ENCODE data around the gene TFG. TPM values are rescaled to one million over a fixed set of nuclear protein-coding genes. Genes with fewer than 3 reads are reported as not detected.
A peak's percentile ranks its signal among the peaks of the same experiment; 100 is the strongest.

TFG gene
- total and polyA plus RNA-seq, 9 of the 15 experiments (the other 6 are each of a cell fraction or from before 2014, with no cell fraction given), result 31.8 to 143 (median 57.8) TPM

DNA sequence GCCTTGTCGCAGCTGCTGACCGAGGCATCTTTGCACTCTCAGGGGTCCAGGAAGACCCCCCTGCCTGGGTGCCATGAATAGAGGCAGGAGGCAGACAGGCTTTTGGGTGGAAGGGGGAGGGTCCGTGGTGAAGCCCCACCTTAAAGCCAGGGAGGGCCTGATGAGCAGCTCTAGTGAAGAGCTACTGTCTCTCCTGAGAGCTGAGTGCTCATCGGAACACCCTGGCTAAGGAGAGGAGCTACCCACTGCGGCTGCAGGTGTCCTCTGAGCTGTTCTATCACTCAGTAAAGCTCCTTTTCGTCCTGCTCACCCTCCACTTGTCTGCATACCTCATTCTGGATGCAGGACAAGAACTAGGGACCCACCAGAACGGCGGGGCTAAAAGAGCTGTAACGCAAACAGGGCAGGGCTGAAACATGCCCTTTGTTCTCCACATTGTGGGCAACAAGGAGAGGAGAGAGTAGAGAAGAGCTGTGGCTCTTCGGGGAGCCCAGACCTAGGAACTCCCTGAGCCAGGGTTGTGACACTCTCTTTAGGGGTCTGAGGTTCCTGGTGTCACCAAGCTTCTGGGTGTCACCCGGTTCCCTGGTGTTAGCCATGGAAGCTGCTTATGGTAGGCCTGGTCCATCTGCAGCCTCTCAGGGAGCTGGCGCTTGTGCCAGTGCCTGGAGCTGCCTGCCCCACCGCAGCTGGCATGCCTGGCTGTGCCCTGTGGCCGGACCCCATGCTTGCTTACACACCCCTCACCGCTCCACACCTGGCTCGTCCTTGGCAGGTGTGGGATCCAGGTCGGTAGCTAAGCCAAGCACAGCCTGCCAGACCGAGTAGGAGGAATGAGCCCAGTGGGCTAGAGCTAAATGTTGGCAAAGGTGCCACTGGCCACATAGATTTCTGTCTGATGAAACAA lies 26.2 kb upstream of the TFG start:
- ATAC-seq, result peak; percentile 63
- Histone ChIP-seq H3K4me1 (replicated peaks in 1 of 2; ENCODE audit: control insufficient read depth in 2 of 2, insufficient read depth in 2 of 2, low read length in 2 of 2) (peaks cover 0 to 5% of the 10 kb centered on the region in 2 experiments; a peak in 2 of 5 replicates), H4K20me1 (replicated peaks; ENCODE audit: control insufficient read depth, insufficient read depth, low read length) (no peaks in the 10 kb centered on the region), H3K4me3 (no peak overlapping the region), H3K9ac (ENCODE audit: insufficient read depth in 1 of 2, low read depth in 2 of 2, low read length in 2 of 2) (no peak overlapping the region; a peak in 1 of 4 replicates), H3K27ac (ENCODE audit: extremely low read depth, low read depth, low read length) (no peak overlapping the region), H3K4me2 (ENCODE audit: insufficient read depth, low read length) (no peak overlapping the region), H3K9me3 (replicated peaks; ENCODE audit: control insufficient read depth, insufficient read depth, low read depth, low read length) (no peaks in the 10 kb centered on the region), H3K79me2 (ENCODE audit: control insufficient read depth, insufficient read depth, low read length) (no peaks in the 10 kb centered on the region), H2AFZ (ENCODE audit: low read depth, low read length) (0 out of 2 replicates have a peak overlapping the region, but pooled peaks have one; percentile 50), H3K9me1 (ENCODE audit: control insufficient read depth, insufficient read depth, low read length) (no peaks in the 10 kb centered on the region), H3K27me3 (ENCODE audit: control insufficient read depth in 2 of 2, insufficient read depth in 2 of 2, low read length in 2 of 2) (no peaks in the 10 kb centered on the region), H3K36me3 (ENCODE audit: control insufficient read depth, insufficient read depth, low read length) (no peaks in the 10 kb centered on the region)
- CTCF ChIA-PET (ENCODE audit: low intra/inter-chr PET ratio), result no interaction called here
- FAIRE-seq, result no peak
- no TSS peak for BruUV-seq (replicated peaks)
- WGBS (ENCODE audit: insufficient coverage, low coverage, missing lambda C conversion rate), result 49% methylated on average over 15 of the region's 18 CpGs
- intact Hi-C loops (cut with micrococcal nuclease), result no loop called here
- no peak for DNase-seq (ENCODE audit: extremely low read depth in 1 of 4, low spot score in 3 of 4)
- POLR2A ChIA-PET, result interaction anchor here (0.6 to 2.5 kb wide), 3 partner anchors 14 to 27 kb away, joined by 3 to 9 read pairs (median 5); partner anchors contain the start of gene TFG
- in situ Hi-C loops (cut with MboI), result no loop called here
- TF ChIP-seq FIP1L1 (IDR thresholded peaks at IDR 0.05; ENCODE audit: low read depth, low read length, poor library complexity, severe bottlenecking) (no peak), NR2C1 (IDR thresholded peaks at IDR 0.05) (no peak), NR2C1 (tag; IDR thresholded peaks at IDR 0.05) (no peak), KAT8 (IDR thresholded peaks at IDR 0.05; ENCODE audit: low read depth) (no peak), HMG20A (CRISPR knock-in tag; conservative IDR thresholded peaks at IDR 0.05) (no peak), CBX3 (IDR thresholded peaks at IDR 0.05; ENCODE audit: borderline replicate concordance in 1 of 2, low read length in 2 of 2) (no peak), ZNF23 (CRISPR knock-in tag; IDR thresholded peaks at IDR 0.05) (no peak), ATF1 (CRISPR knock-in tag; IDR thresholded peaks at IDR 0.05) (no peak), ATF1 (tag; IDR thresholded peaks at IDR 0.05) (no peak), SMARCB1 (IDR thresholded peaks at IDR 0.05; ENCODE audit: insufficient read length, low read depth) (no peak), EZH2 (IDR thresholded peaks at IDR 0.05; ENCODE audit: borderline replicate concordance, low read depth, low read length) (no peak), NRF1 (conservative IDR thresholded peaks at IDR 0.05 in 1 of 2, IDR thresholded peaks at IDR 0.05 in 1 of 2) (no peak), SREBF2 (CRISPR knock-in tag; IDR thresholded peaks at IDR 0.05) (no peak), PTBP1 (IDR thresholded peaks at IDR 0.05; ENCODE audit: low read depth, low read length) (no peak)
- TF ChIP-seq, protein P1, sequence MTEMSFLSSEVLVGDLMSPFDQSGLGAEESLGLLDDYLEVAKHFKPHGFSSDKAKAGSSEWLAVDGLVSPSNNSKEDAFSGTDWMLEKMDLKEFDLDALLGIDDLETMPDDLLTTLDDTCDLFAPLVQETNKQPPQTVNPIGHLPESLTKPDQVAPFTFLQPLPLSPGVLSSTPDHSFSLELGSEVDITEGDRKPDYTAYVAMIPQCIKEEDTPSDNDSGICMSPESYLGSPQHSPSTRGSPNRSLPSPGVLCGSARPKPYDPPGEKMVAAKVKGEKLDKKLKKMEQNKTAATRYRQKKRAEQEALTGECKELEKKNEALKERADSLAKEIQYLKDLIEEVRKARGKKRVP (CRISPR knock-in tag; IDR thresholded peaks at IDR 0.05), result no peak
- TF ChIP-seq, protein P2, sequence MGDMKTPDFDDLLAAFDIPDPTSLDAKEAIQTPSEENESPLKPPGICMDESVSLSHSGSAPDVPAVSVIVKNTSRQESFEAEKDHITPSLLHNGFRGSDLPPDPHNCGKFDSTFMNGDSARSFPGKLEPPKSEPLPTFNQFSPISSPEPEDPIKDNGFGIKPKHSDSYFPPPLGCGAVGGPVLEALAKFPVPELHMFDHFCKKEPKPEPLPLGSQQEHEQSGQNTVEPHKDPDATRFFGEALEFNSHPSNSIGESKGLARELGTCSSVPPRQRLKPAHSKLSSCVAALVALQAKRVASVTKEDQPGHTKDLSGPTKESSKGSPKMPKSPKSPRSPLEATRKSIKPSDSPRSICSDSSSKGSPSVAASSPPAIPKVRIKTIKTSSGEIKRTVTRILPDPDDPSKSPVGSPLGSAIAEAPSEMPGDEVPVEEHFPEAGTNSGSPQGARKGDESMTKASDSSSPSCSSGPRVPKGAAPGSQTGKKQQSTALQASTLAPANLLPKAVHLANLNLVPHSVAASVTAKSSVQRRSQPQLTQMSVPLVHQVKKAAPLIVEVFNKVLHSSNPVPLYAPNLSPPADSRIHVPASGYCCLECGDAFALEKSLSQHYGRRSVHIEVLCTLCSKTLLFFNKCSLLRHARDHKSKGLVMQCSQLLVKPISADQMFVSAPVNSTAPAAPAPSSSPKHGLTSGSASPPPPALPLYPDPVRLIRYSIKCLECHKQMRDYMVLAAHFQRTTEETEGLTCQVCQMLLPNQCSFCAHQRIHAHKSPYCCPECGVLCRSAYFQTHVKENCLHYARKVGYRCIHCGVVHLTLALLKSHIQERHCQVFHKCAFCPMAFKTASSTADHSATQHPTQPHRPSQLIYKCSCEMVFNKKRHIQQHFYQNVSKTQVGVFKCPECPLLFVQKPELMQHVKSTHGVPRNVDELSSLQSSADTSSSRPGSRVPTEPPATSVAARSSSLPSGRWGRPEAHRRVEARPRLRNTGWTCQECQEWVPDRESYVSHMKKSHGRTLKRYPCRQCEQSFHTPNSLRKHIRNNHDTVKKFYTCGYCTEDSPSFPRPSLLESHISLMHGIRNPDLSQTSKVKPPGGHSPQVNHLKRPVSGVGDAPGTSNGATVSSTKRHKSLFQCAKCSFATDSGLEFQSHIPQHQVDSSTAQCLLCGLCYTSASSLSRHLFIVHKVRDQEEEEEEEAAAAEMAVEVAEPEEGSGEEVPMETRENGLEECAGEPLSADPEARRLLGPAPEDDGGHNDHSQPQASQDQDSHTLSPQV (IDR thresholded peaks at IDR 0.05), result no peak
